NT2/D1 (cell line): ENCODE results near the gene DR1.

ENCODE experiments used
- SUZ12 ChIP-seq: IDR thresholded peaks from 2 replicates; pipeline ENCODE4 v1.6.1; 2011; ENCODE audit not compliant: insufficient read length, insufficient read depth; ENCODE audit errors: extremely low read depth
- YY1 ChIP-seq: IDR thresholded peaks from 2 replicates; pipeline ENCODE4 v1.6.1; 2011; ENCODE audit not compliant: insufficient read length, insufficient read depth
- ZNF274 ChIP-seq: IDR thresholded peaks from 2 replicates; pipeline ENCODE4 v1.6.1; 2011; ENCODE audit warnings: mild to moderate bottlenecking, low read depth, low read length

- TF ChIP-seq YY1 (no peak), ZNF274 (no peak), SUZ12 (no peak)
Measured at GRCh38 chr1:93344484-93344883, 1.2 kb upstream of the DR1 start.
